Epithelial cell of esophagus (primary cell): ENCODE measurements around the gene SSX2IP.

Experiments
- DNase-seq: peaks from one replicate; pipeline ENCODE4 v3.0.0; 2010; ENCODE audit warnings: low read depth
- H3K4me3 ChIP-seq: 2 replicates; pipeline ENCODE4 v1.5.1; 2011; ENCODE audit warnings: mild to moderate bottlenecking, low read length, control low read depth
- CTCF ChIP-seq: IDR thresholded peaks from 2 replicates; pipeline ENCODE4 v1.5.1; 2011; ENCODE audit warnings: low read depth, mild to moderate bottlenecking, low read length, control low read depth, inconsistent platforms; ENCODE audit not compliant: insufficient read depth; ENCODE audit errors: missing control alignments

The SSX2IP gene

GRCh38 chr1:84619383-84620102, 70.7 kb downstream of the SSX2IP start:
- DNase-seq: peak; percentile 87
- TF ChIP-seq CTCF: no peak

GRCh38 chr1:84617349-84617748, 72.9 kb downstream of the SSX2IP start:
- no peak overlapping the region for H3K4me3 ChIP-seq
- DNase-seq: no peak
- TF ChIP-seq CTCF: no peak

More at GRCh38 chr1:84619383-84620102, 70.7 kb downstream of the SSX2IP start:
- no peak overlapping the region for H3K4me3 ChIP-seq

- DNase-seq: no peak
- no peak for TF ChIP-seq CTCF
- no peak overlapping the region for H3K4me3 ChIP-seq
These were observed 74.5 kb downstream of the SSX2IP start for GRCh38 chr1:84615790-84616189.

GRCh38 chr1:84613887-84614286, 76.4 kb downstream of the SSX2IP start:
- H3K4me3 ChIP-seq: no peak overlapping the region
- TF ChIP-seq CTCF: no peak
- no peak for DNase-seq

- H3K4me3 ChIP-seq: no peak overlapping the region
- peak; percentile 37 for DNase-seq
- no peak for TF ChIP-seq CTCF
These were observed 77.2 kb downstream of the SSX2IP start for GRCh38 chr1:84613026-84613425.

- no peak for DNase-seq
- no peak overlapping the region for H3K4me3 ChIP-seq
- no peak for TF ChIP-seq CTCF
These were observed 78.5 kb downstream of the SSX2IP start for GRCh38 chr1:84611796-84612195.

- DNase-seq: no peak
- no peak for TF ChIP-seq CTCF
- H3K4me3 ChIP-seq: no peak overlapping the region
These were observed 79.2 kb downstream of the SSX2IP start for GRCh38 chr1:84611091-84611490.
